ENCODE results near the gene PCDHGB4. TPM values are rescaled to one million over a fixed set of nuclear protein-coding genes. Genes with fewer than 3 reads are reported as not detected.
"Not testable (repeated sequence)": the region's sequence is repeated elsewhere in the genome, so short reads cannot be mapped to it uniquely, and the experiment has no call there.

PCDHGB4 gene
- total and polyA plus RNA-seq, 4 donors, result 0.31 to 12.1 (median 4.0) TPM

DNA sequence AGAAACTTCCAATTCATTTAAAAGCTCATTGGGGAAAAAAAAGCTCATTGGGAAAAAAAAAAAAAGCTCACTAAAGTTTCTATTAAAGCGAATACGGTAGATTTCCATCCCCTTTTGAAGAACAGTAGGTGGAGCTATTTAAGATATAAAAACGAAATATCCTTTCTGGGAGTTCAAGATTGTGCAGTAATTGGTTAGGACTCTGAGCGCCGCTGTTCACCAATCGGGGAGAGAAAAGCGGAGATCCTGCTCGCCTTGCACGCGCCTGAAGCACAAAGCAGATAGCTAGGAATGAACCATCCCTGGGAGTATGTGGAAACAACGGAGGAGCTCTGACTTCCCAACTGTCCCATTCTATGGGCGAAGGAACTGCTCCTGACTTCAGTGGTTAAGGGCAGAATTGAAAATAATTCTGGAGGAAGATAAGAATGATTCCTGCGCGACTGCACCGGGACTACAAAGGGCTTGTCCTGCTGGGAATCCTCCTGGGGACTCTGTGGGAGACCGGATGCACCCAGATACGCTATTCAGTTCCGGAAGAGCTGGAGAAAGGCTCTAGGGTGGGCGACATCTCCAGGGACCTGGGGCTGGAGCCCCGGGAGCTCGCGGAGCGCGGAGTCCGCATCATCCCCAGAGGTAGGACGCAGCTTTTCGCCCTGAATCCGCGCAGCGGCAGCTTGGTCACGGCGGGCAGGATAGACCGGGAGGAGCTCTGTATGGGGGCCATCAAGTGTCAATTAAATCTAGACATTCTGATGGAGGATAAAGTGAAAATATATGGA is 43.0 kb downstream of the PCDHGB4 start, which contains the start of gene PCDHGA12:
PCDHGA12 (plus strand) TSS at position 176 of the 782 bp plus-strand sequence; CDS start at position 429, 253 bp downstream.
- no peak within 1 kb of the TSS for H3K4me3 ChIP-seq
- H3K9me3 ChIP-seq (ENCODE audit: control insufficient read depth in 4 of 4, insufficient read depth in 3 of 4, low read length in 3 of 4), result peaks cover 0 to 58% (median 26%) of the 10 kb centered on the region in 4 donors
- H3K9ac ChIP-seq (ENCODE audit: insufficient read depth in 1 of 2, low read length in 2 of 2), result no peak within 1 kb of the TSS
- TF ChIP-seq, protein P1, sequence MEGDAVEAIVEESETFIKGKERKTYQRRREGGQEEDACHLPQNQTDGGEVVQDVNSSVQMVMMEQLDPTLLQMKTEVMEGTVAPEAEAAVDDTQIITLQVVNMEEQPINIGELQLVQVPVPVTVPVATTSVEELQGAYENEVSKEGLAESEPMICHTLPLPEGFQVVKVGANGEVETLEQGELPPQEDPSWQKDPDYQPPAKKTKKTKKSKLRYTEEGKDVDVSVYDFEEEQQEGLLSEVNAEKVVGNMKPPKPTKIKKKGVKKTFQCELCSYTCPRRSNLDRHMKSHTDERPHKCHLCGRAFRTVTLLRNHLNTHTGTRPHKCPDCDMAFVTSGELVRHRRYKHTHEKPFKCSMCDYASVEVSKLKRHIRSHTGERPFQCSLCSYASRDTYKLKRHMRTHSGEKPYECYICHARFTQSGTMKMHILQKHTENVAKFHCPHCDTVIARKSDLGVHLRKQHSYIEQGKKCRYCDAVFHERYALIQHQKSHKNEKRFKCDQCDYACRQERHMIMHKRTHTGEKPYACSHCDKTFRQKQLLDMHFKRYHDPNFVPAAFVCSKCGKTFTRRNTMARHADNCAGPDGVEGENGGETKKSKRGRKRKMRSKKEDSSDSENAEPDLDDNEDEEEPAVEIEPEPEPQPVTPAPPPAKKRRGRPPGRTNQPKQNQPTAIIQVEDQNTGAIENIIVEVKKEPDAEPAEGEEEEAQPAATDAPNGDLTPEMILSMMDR (IDR thresholded peaks at IDR 0.05; ENCODE audit: control extremely low read depth, extremely low read depth), result peak; percentile 29
- H3K27ac ChIP-seq (ENCODE audit: low read depth in 1 of 2, low read length in 1 of 2), result no peak within 1 kb of the TSS
- no peaks in the 10 kb centered on the region for H3K27me3 ChIP-seq (ENCODE audit: control insufficient read depth in 3 of 3, insufficient read depth in 3 of 3, low read length in 2 of 3)
- ATAC-seq (ENCODE audit: insufficient read depth, low FRiP score) (no peak), DNase-seq (peak; percentile 53 to 67 (median 64))
- peaks cover 0 to 5% (median 0%) of the 10 kb centered on the region in 5 donors for H3K4me1 ChIP-seq (ENCODE audit: control insufficient read depth in 5 of 5, insufficient read depth in 5 of 5, low read length in 5 of 5)
- 11 to 13% methylated on average over 33 of the region's 33 CpGs for WGBS, 2 donors
- peaks cover 0 to 36% (median 0%) of the 10 kb centered on the region in 4 donors for H3K36me3 ChIP-seq (ENCODE audit: control insufficient read depth in 4 of 4, insufficient read depth in 4 of 4, low read length in 4 of 4)

- Histone ChIP-seq H3K4me1 (ENCODE audit: control insufficient read depth in 5 of 5, insufficient read depth in 5 of 5, low read length in 5 of 5) (peaks cover 0 to 5% (median 0%) of the 10 kb centered on the region in 5 donors), H3K9me3 (ENCODE audit: control insufficient read depth in 4 of 4, insufficient read depth in 3 of 4, low read length in 3 of 4) (peaks cover 0 to 53% (median 24%) of the 10 kb centered on the region in 4 donors), H3K9ac (ENCODE audit: insufficient read depth in 1 of 2, low read length in 2 of 2) (no peak overlapping the region), H3K27ac (ENCODE audit: low read depth in 1 of 2, low read length in 1 of 2) (no peak overlapping the region), H3K36me3 (ENCODE audit: control insufficient read depth in 4 of 4, insufficient read depth in 4 of 4, low read length in 4 of 4) (peaks cover 0 to 28% (median 0%) of the 10 kb centered on the region in 4 donors), H3K27me3 (ENCODE audit: control insufficient read depth in 3 of 3, insufficient read depth in 3 of 3, low read length in 2 of 3) (no peaks in the 10 kb centered on the region), H3K4me3 (no peak overlapping the region)
- WGBS, 2 donors, result 16% methylated on average over 37 of the region's 37 CpGs
- no peak for DNase-seq
- TF ChIP-seq, protein P1 (IDR thresholded peaks at IDR 0.05; ENCODE audit: control extremely low read depth, extremely low read depth), result no peak
- ATAC-seq (ENCODE audit: insufficient read depth, low FRiP score), result no peak
Observed at GRCh38 chr5:141431286-141431685, 43.8 kb downstream of the PCDHGB4 start.

GRCh38 chr5:141432308-141432707 is 44.8 kb downstream of the PCDHGB4 start:
- H3K27ac ChIP-seq (ENCODE audit: low read depth in 1 of 2, low read length in 1 of 2); H3K4me1 ChIP-seq (ENCODE audit: control insufficient read depth in 5 of 5, insufficient read depth in 5 of 5, low read length in 5 of 5); H3K27me3 ChIP-seq (ENCODE audit: control insufficient read depth in 3 of 3, insufficient read depth in 3 of 3, low read length in 2 of 3); ATAC-seq (ENCODE audit: insufficient read depth, low FRiP score); H3K9ac ChIP-seq (ENCODE audit: insufficient read depth in 1 of 2, low read length in 2 of 2); H3K4me3 ChIP-seq; DNase-seq: not testable (repeated sequence)
- H3K36me3 ChIP-seq (ENCODE audit: control insufficient read depth in 4 of 4, insufficient read depth in 4 of 4, low read length in 4 of 4), result peaks cover 0 to 19% (median 0%) of the 10 kb centered on the region in 4 donors
- peaks cover 4 to 46% (median 19%) of the 10 kb centered on the region in 4 donors for H3K9me3 ChIP-seq (ENCODE audit: control insufficient read depth in 4 of 4, insufficient read depth in 3 of 4, low read length in 3 of 4)
- 34 to 41% methylated on average over 33 to 38 of the region's 38 CpGs for WGBS, 2 donors

- H3K27me3 ChIP-seq (ENCODE audit: control insufficient read depth in 3 of 3, insufficient read depth in 3 of 3, low read length in 2 of 3); H3K4me3 ChIP-seq; DNase-seq; ATAC-seq (ENCODE audit: insufficient read depth, low FRiP score); H3K4me1 ChIP-seq (ENCODE audit: control insufficient read depth in 5 of 5, insufficient read depth in 5 of 5, low read length in 5 of 5); H3K27ac ChIP-seq (ENCODE audit: low read depth in 1 of 2, low read length in 1 of 2); H3K9ac ChIP-seq (ENCODE audit: insufficient read depth in 1 of 2, low read length in 2 of 2): not testable (repeated sequence)
- Histone ChIP-seq H3K9me3 (ENCODE audit: control insufficient read depth in 4 of 4, insufficient read depth in 3 of 4, low read length in 3 of 4) (peaks cover 4 to 43% (median 16%) of the 10 kb centered on the region in 4 donors), H3K36me3 (ENCODE audit: control insufficient read depth in 4 of 4, insufficient read depth in 4 of 4, low read length in 4 of 4) (peaks cover 0 to 15% (median 0%) of the 10 kb centered on the region in 4 donors)
- 27 to 31% methylated on average over 24 to 29 of the region's 29 CpGs for WGBS, 2 donors
Observed at GRCh38 chr5:141432726-141433125, 45.2 kb downstream of the PCDHGB4 start.

All from lung (tissue), 12 donors.